H9 (cell line): ENCODE data around the gene BUB1. TPM values are rescaled to one million over a fixed set of nuclear protein-coding genes. Genes with fewer than 3 reads are reported as not detected.

Source experiments
- DNase-seq: peaks from one replicate; pipeline ENCODE4 v3.0.0-alpha.2; 2017
- H2AFZ ChIP-seq: one replicate; pipeline ENCODE4 v1.6.1; 2013; ENCODE audit warnings: mild to moderate bottlenecking, low read length, control low read depth, moderate library complexity
- H2AK5ac ChIP-seq: 2 replicates; pipeline ENCODE4 v1.6.1; 2013; ENCODE audit warnings: low read length, control low read depth, mixed read lengths; ENCODE audit not compliant: insufficient read length
- H2BK120ac ChIP-seq: one replicate; pipeline ENCODE4 v1.6.1; 2013; ENCODE audit warnings: low read depth, mild to moderate bottlenecking, low read length, control low read depth, inconsistent platforms; ENCODE audit not compliant: poor library complexity, severe bottlenecking
- H2BK12ac ChIP-seq: 2 replicates; pipeline ENCODE4 v1.6.1; 2013; ENCODE audit warnings: low read length, control low read depth, mixed read lengths, low read depth; ENCODE audit not compliant: insufficient read length
- H2BK15ac ChIP-seq: 2 replicates; pipeline ENCODE4 v1.6.1; 2013; ENCODE audit warnings: low read depth, low read length, control low read depth
- H2BK20ac ChIP-seq: one replicate; pipeline ENCODE4 v1.6.1; 2013; ENCODE audit warnings: low read depth, mild to moderate bottlenecking, low read length, control low read depth, inconsistent platforms; ENCODE audit not compliant: poor library complexity, severe bottlenecking
- H2BK5ac ChIP-seq: 2 replicates; pipeline ENCODE4 v1.6.1; 2013; ENCODE audit warnings: low read length, control low read depth, mixed read lengths; ENCODE audit not compliant: insufficient read length
- H3K14ac ChIP-seq: 2 replicates; pipeline ENCODE4 v1.6.1; 2013; ENCODE audit warnings: low read length, control low read depth; ENCODE audit not compliant: insufficient read depth
- H3K18ac ChIP-seq: 2 replicates; pipeline ENCODE4 v1.6.1; 2013; ENCODE audit warnings: low read depth, mild to moderate bottlenecking, mixed read lengths, low read length, control low read depth; ENCODE audit not compliant: insufficient read length
- H3K23ac ChIP-seq: 2 replicates; pipeline ENCODE4 v1.6.1; 2013; ENCODE audit warnings: low read length, control low read depth, mixed read lengths, low read depth; ENCODE audit not compliant: insufficient read length
- H3K23me2 ChIP-seq: 2 replicates; pipeline ENCODE4 v1.6.1; 2013; ENCODE audit warnings: low read depth, mild to moderate bottlenecking, mixed read lengths, low read length, control low read depth; ENCODE audit not compliant: insufficient read length, poor library complexity, severe bottlenecking
- H3K27ac ChIP-seq: 2 replicates; pipeline ENCODE4 v1.5.1; 2013; ENCODE audit warnings: low read length, control low read depth, mixed read lengths, low read depth; ENCODE audit not compliant: insufficient read length
- H3K27me3 ChIP-seq: 2 replicates; pipeline ENCODE4 v1.6.1; 2013; ENCODE audit warnings: low read length, control low read depth, inconsistent platforms; ENCODE audit not compliant: insufficient read depth
- H3K4ac ChIP-seq: 2 replicates; pipeline ENCODE4 v1.6.1; 2013; ENCODE audit warnings: low read depth, mild to moderate bottlenecking, control low read depth, inconsistent platforms, low read length, moderate library complexity
- H3K4me1 ChIP-seq: 2 replicates; pipeline ENCODE4 v1.6.1; 2013; ENCODE audit warnings: low read length, control low read depth, inconsistent platforms; ENCODE audit not compliant: insufficient read depth
- H3K4me2 ChIP-seq: 2 replicates; pipeline ENCODE4 v1.6.1; 2013; ENCODE audit warnings: low read length, control low read depth, mixed read lengths; ENCODE audit not compliant: insufficient read length, insufficient read depth
- H3K56ac ChIP-seq: 2 replicates; pipeline ENCODE4 v1.6.1; 2013; ENCODE audit warnings: low read depth, mild to moderate bottlenecking, mixed read lengths, low read length, control low read depth; ENCODE audit not compliant: insufficient read length
- H3K79me1 ChIP-seq: 2 replicates; pipeline ENCODE4 v1.6.1; 2013; ENCODE audit warnings: low read depth, mild to moderate bottlenecking, moderate library complexity, low read length, control low read depth, inconsistent platforms; ENCODE audit not compliant: insufficient read depth, poor library complexity, severe bottlenecking
- H3K79me2 ChIP-seq: 2 replicates; pipeline ENCODE4 v1.6.1; 2013; ENCODE audit warnings: low read length, control low read depth, inconsistent platforms; ENCODE audit not compliant: insufficient read depth
- H3K9ac ChIP-seq: 2 replicates; pipeline ENCODE4 v1.6.1; 2013; ENCODE audit warnings: low read length, control low read depth, mixed read lengths; ENCODE audit not compliant: insufficient read length; ENCODE audit errors: extremely low read depth
- H3K9me3 ChIP-seq: one replicate; pipeline ENCODE4 v1.6.1; 2013; ENCODE audit warnings: low read depth, low read length, inconsistent platforms; ENCODE audit not compliant: control insufficient read depth
- H3T11ph ChIP-seq: one replicate; pipeline ENCODE4 v1.6.1; 2013; ENCODE audit warnings: mild to moderate bottlenecking, low read length, control low read depth, inconsistent platforms
- H4K20me1 ChIP-seq: one replicate; pipeline ENCODE4 v1.6.1; 2013; ENCODE audit not compliant: control insufficient read depth, insufficient read length, insufficient read depth
- H4K5ac ChIP-seq: 2 replicates; pipeline ENCODE4 v1.6.1; 2013; ENCODE audit warnings: low read depth, mild to moderate bottlenecking, mixed read lengths, low read length, control low read depth; ENCODE audit not compliant: insufficient read length
- H4K8ac ChIP-seq: replicated peaks from 2 replicates; pipeline ENCODE4 v1.6.1; 2013; ENCODE audit warnings: low read length, control low read depth, mixed read lengths, low read depth; ENCODE audit not compliant: insufficient read length
- H4K91ac ChIP-seq: 2 replicates; pipeline ENCODE4 v1.6.1; 2013; ENCODE audit warnings: low read depth, mild to moderate bottlenecking, moderate library complexity, mixed read lengths, low read length, control low read depth; ENCODE audit not compliant: insufficient read length
- H3K27ac Mint-ChIP-seq, 3 experiments: 2 replicates in 2 of 3; 3 replicates in 1 of 3; pipeline ENCODE4 v1.8.0; 2020 to 2021; ENCODE audit warnings: mixed read lengths in 3 of 3, mild to moderate bottlenecking in 1 of 3, moderate library complexity in 1 of 3
- H3K27me3 Mint-ChIP-seq: 2 replicates; pipeline ENCODE4 v1.8.0; 2021; ENCODE audit warnings: low read depth, mild to moderate bottlenecking, moderate library complexity, mixed read lengths
- H3K36me3 Mint-ChIP-seq, 3 experiments: 2 replicates in 2 of 3; 3 replicates in 1 of 3; pipeline ENCODE4 v1.8.0; 2020 to 2021; ENCODE audit warnings: low read depth in 3 of 3, mixed read lengths in 3 of 3; ENCODE audit not compliant: insufficient read depth in 1 of 3
- H3K4me1 Mint-ChIP-seq, 2 experiments: 2 replicates each; pipeline ENCODE4 v1.8.0; 2020; ENCODE audit warnings: mixed read lengths in 2 of 2
- H3K4me3 Mint-ChIP-seq, 2 experiments: 2 replicates in 1 of 2; 3 replicates in 1 of 2; pipeline ENCODE4 v1.8.0; 2020 to 2021; ENCODE audit warnings: mild to moderate bottlenecking in 2 of 2, mixed read lengths in 2 of 2, moderate library complexity in 1 of 2
- H3K9me3 Mint-ChIP-seq, 2 experiments: 2 replicates in 1 of 2; 3 replicates in 1 of 2; pipeline ENCODE4 v1.8.0; 2020; ENCODE audit warnings: mild to moderate bottlenecking in 2 of 2, mixed read lengths in 2 of 2, moderate library complexity in 1 of 2
- CTCF ChIP-seq: fragments of 200-600 bp; sonication (generic); conservative IDR thresholded peaks from 3 replicates; pipeline ENCODE4 v1.8.0; 2021; ENCODE audit warnings: antibody characterized with exemption, mild to moderate bottlenecking
- WGBS: extraction: QIAGEN DNeasy Blood & Tissue Kit; methylation state at CpG from one replicate; pipeline ENCODE4 v1.1.7; 2013; ENCODE audit warnings: missing lambda C conversion rate, low lambda C conversion rate, mixed read lengths; ENCODE audit not compliant: insufficient read length; ENCODE audit errors: extremely low coverage; 5-methylcytosine and 5-hydroxymethylcytosine counted together
- total RNA-seq: library from RNA; stranded (reverse); gene quantifications from 2 replicates; pipeline ENCODE4 v1.2.1, GENCODE V29; 2021

BUB1 gene
- total RNA-seq, 1 experiment from 2014 or later, result 144 TPM

- H2BK5ac ChIP-seq, result no peak overlapping the region
- H2AFZ ChIP-seq, result no peak overlapping the region
- no peak overlapping the region for H2BK120ac ChIP-seq
- no peak overlapping the region for H3K27ac ChIP-seq
- no peak overlapping the region for H3K14ac ChIP-seq
- WGBS, result no CpG with 5 or more reads among the region's 2 CpGs
- H3K56ac ChIP-seq, result no peak overlapping the region
- H3K27me3 ChIP-seq, result no peaks in the 10 kb centered on the region
- H2BK12ac ChIP-seq, result no peak overlapping the region
- H3K23me2 ChIP-seq, result no peaks in the 10 kb centered on the region
- no peaks in the 10 kb centered on the region for H3K79me2 ChIP-seq
- Mint-ChIP-seq H3K9me3 (no peaks in the 10 kb centered on the region), H3K36me3 (peaks cover 41 to 97% (median 86%) of the 10 kb centered on the region in 3 experiments), H3K4me1 (no peaks in the 10 kb centered on the region), H3K4me3 (no peak overlapping the region), H3K27me3 (no peaks in the 10 kb centered on the region), H3K27ac (peak overlapping the region in 2 of 3 experiments; percentile 35 to 85; a peak in 3 of 7 replicates)
- H3K18ac ChIP-seq, result no peak overlapping the region
- TF ChIP-seq CTCF, result no peak
- H2AK5ac ChIP-seq, result no peak overlapping the region
- no peak overlapping the region for H3K4ac ChIP-seq
- no peak overlapping the region for H3K4me2 ChIP-seq
- no peak overlapping the region for H3K9ac ChIP-seq
- H2BK20ac ChIP-seq, result no peak overlapping the region
- no peaks in the 10 kb centered on the region for H3K9me3 ChIP-seq
- no peak overlapping the region for H4K5ac ChIP-seq
- H3K4me1 ChIP-seq, result no peaks in the 10 kb centered on the region
- H4K91ac ChIP-seq, result no peak overlapping the region
- no peak for DNase-seq
- no peak overlapping the region for H3T11ph ChIP-seq
- H3K79me1 ChIP-seq, result no peaks in the 10 kb centered on the region
- H3K23ac ChIP-seq, result no peak overlapping the region
- H4K20me1 ChIP-seq, result peaks cover 3% of the 10 kb centered on the region
- no peak overlapping the region for H4K8ac ChIP-seq
- H2BK15ac ChIP-seq, result no peak overlapping the region
Observed at GRCh38 chr2:110645616-110646015, 32.2 kb downstream of the BUB1 start.
